PFSK-1 (cell line): ENCODE results near the gene RHBDD3.

Experiments used
- FOXP2 ChIP-seq: optimal IDR thresholded peaks from 2 replicates; pipeline ENCODE3; 2011; ENCODE audit warnings: borderline replicate concordance, control low read depth, inconsistent platforms; ENCODE audit not compliant: insufficient read depth; ENCODE audit errors: extremely low read length, extremely low read depth
- POLR2AphosphoS5 ChIP-seq: IDR thresholded peaks from 2 replicates; pipeline ENCODE4 v1.6.1; 2012; ENCODE audit warnings: low read depth, mild to moderate bottlenecking, control low read depth, low read length, moderate library complexity
- SIN3A ChIP-seq: IDR thresholded peaks from 2 replicates; pipeline ENCODE4 v1.6.1; 2012; ENCODE audit warnings: mild to moderate bottlenecking, low read length, moderate library complexity, borderline replicate concordance; ENCODE audit not compliant: insufficient read depth
- TAF1 ChIP-seq: IDR thresholded peaks from 2 replicates; pipeline ENCODE4 v1.6.1; 2012; ENCODE audit warnings: low read length, control low read depth, borderline replicate concordance; ENCODE audit not compliant: insufficient read depth
- TF ChIP-seq, protein P1 (sequence below), 2 experiments: IDR thresholded peaks; 2 replicates each; pipeline versions ENCODE4 v1.6.1 to v1.8.0; 2011 to 2012; ENCODE audit warnings: low read depth in 2 of 2, low read length in 2 of 2, control low read depth in 1 of 2, inconsistent platforms in 1 of 2, mild to moderate bottlenecking in 1 of 2, moderate library complexity in 1 of 2; ENCODE audit not compliant: insufficient read depth in 1 of 2

RHBDD3 gene

GRCh38 chr22:29259253-29259899 lies 8.4 kb downstream of the RHBDD3 start:
- TF ChIP-seq FOXP2 (no peak), SIN3A (no peak), POLR2AphosphoS5 (no peak), TAF1 (no peak)
- TF ChIP-seq, protein P1, sequence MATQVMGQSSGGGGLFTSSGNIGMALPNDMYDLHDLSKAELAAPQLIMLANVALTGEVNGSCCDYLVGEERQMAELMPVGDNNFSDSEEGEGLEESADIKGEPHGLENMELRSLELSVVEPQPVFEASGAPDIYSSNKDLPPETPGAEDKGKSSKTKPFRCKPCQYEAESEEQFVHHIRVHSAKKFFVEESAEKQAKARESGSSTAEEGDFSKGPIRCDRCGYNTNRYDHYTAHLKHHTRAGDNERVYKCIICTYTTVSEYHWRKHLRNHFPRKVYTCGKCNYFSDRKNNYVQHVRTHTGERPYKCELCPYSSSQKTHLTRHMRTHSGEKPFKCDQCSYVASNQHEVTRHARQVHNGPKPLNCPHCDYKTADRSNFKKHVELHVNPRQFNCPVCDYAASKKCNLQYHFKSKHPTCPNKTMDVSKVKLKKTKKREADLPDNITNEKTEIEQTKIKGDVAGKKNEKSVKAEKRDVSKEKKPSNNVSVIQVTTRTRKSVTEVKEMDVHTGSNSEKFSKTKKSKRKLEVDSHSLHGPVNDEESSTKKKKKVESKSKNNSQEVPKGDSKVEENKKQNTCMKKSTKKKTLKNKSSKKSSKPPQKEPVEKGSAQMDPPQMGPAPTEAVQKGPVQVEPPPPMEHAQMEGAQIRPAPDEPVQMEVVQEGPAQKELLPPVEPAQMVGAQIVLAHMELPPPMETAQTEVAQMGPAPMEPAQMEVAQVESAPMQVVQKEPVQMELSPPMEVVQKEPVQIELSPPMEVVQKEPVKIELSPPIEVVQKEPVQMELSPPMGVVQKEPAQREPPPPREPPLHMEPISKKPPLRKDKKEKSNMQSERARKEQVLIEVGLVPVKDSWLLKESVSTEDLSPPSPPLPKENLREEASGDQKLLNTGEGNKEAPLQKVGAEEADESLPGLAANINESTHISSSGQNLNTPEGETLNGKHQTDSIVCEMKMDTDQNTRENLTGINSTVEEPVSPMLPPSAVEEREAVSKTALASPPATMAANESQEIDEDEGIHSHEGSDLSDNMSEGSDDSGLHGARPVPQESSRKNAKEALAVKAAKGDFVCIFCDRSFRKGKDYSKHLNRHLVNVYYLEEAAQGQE (IDR thresholded peaks at IDR 0.05; ENCODE audit: insufficient read depth in 1 of 2, low read depth in 2 of 2, low read length in 2 of 2): no peak

DNA sequence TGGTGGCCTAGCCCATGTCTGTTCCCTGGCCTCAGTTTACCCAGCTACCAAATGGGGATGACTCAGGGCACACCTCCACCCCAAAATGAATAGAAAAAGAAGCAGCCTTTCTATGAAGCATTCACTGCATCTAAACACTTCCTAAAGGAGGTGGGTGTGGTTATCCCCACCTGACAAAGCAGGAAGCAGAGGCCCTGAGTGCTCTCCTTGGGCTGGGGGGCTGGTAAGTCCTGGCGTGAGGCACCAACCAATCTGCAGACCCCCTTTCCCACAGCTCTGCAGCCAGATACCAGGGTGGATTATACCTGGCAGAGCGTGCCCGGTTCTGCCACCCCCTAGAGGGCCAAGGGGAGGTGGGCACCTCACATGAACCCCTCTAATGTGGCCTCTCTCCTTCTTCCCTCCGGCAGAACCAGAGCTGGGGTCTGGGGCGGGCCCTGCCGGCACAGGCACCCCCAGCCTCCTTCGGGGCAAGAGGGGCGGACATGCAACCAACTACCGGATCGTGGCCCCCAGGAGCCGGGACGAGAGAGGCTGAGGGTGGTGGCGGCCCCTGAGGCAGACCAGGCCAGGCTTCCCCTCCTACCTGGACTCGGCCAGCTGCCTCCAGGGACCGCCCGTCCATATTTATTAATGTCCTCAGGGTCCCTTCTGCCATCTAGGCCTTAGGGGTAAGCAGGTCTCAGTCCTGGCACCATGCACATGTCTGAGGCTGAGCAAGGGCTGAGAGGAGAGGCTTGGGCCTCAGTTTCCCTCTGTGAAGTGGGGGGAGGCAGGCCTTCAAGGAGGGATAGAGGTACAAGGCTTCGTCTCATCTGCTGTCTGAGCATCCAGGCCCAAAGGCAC lies 9.2 kb downstream of the RHBDD3 start:
- no peak for TF ChIP-seq SIN3A
- TF ChIP-seq, protein P1 (IDR thresholded peaks at IDR 0.05; ENCODE audit: insufficient read depth in 1 of 2, low read depth in 2 of 2, low read length in 2 of 2): no peak
- no peak for TF ChIP-seq POLR2AphosphoS5

DNA sequence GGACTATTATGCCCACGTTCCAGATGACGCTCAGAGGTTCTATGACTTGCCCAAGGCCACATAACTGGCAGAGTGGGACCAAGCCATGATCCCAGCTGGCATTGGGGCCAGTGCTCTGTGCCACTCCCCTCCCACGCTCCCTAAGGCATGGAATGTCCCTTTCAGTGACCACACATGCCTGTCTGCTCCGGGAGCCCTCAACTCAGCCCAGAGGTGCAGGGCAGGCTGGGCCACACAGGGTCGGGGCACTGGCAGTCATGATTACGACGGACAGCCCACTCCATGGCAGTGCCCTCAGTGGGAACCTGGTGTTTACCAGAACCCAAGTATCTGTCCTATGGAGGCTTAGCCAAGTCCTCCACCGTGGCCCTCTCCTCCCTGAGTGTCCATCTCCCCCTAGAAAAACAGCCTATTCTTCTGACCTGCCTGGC lies 10.0 kb downstream of the RHBDD3 start:
- TF ChIP-seq POLR2AphosphoS5 (no peak), FOXP2 (no peak), TAF1 (no peak), SIN3A (no peak)
- TF ChIP-seq, protein P1 (IDR thresholded peaks at IDR 0.05; ENCODE audit: insufficient read depth in 1 of 2, low read depth in 2 of 2, low read length in 2 of 2): no peak

DNA sequence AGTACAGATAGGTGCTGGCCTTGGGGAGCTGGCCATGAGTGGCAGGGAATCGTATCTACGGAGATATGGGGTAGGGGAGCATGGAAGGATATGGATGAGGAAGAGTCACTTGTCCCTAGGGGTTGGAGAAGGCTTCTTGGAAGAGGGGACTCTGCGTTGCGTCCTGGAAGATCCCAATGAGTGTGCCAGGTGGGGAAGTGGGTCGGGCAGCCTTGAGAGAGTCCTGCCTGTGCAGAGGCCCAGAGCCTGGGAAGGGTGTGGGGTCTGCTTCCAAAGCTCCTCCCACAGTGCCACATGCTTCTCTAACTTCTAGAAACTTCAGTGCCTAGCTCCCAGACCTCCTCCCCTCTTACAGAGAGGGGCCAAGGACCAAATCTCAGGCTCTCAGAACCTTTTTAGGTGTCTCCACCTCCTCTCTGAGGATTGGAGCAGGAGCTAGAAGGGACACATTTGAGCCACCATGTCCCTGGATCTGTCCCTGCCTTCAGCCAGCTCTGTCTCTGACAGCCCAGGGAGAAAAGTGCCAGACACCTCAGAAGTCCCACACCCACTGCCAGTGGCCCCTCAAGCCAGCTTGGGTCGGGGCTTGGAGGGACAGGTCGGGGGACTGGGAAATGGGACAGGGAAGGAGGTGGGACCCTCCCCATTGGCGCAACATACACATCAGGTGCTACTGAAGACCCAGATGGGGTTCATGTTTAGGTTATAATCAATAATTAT lies 11.0 kb downstream of the RHBDD3 start:
- TF ChIP-seq, protein P1 (IDR thresholded peaks at IDR 0.05; ENCODE audit: insufficient read depth in 1 of 2, low read depth in 2 of 2, low read length in 2 of 2): no peak
- TF ChIP-seq FOXP2: no peak
- TF ChIP-seq SIN3A: no peak
- TF ChIP-seq TAF1: no peak
- TF ChIP-seq POLR2AphosphoS5: no peak
